HEK293T (cell line): ENCODE results near the gene RBFOX2.

Experiments
- FOXK2 ChIP-seq: fragments of 450-650 bp; IDR thresholded peaks from 2 replicates; pipeline ENCODE4 v1.6.1; 2016; ENCODE audit warnings: mild to moderate bottlenecking
- FOXM1 ChIP-seq: fragments of 450-650 bp; IDR thresholded peaks from 2 replicates; pipeline ENCODE4 v1.6.1; 2017; ENCODE audit warnings: mild to moderate bottlenecking, borderline replicate concordance
- NFRKB ChIP-seq: fragments of 450-650 bp; IDR thresholded peaks from 2 replicates; pipeline ENCODE4 v1.6.1; 2016; ENCODE audit warnings: mild to moderate bottlenecking, moderate library complexity
- SP1 ChIP-seq: fragments of 450-650 bp; IDR thresholded peaks from 2 replicates; pipeline ENCODE4 v1.6.1; 2017
- ZNF384 ChIP-seq: fragments of 450-650 bp; IDR thresholded peaks from 2 replicates; pipeline ENCODE4 v1.6.1; 2016

DNA sequence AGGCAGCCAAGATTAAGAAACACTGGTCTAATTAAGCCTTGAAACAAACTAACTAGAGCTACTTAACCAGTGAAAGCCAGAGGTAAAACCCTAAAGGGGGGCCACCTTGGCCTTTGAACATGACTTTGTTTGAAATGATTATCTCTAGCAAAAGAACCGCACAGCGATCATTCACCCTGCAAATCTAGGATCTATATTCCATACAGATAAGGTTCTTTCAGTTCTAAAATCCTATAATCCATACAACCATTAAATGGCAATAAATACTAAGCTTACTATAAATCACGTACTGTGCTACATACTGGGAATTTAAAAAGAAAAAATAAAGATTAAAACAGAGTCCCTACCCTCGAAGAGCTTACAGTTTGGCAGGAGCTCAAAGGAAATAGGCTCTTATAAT, 40.6 kb downstream of the RBFOX2 start:
- TF ChIP-seq FOXM1 (no peak), FOXK2 (no peak), SP1 (no peak), ZNF384 (no peak), NFRKB (no peak)
